SK-N-SH (cell line): Measurements from ENCODE around the gene MYLK. TPM values are rescaled to one million over a fixed set of nuclear protein-coding genes. Genes with fewer than 3 reads are reported as not detected.

ENCODE experiments used
- CTCF ChIA-PET: fragments of 300-600, 350-600 bp; formaldehyde crosslinking; extraction: SDS; loops from one replicate; lab custom pipeline; 2021; lab: Yijun Ruan, JAX
- POLR2A ChIA-PET: fragments of 350-600 bp; sonication (Branson Sonifier 250); formaldehyde crosslinking; extraction: SDS; loops from one replicate; lab custom pipeline; 2020; ENCODE audit warnings: antibody characterized with exemption, inconsistent platforms; lab: Yijun Ruan, JAX
- DNase-seq: peaks from one replicate; pipeline ENCODE4 v3.0.0; 2012
- H2AFZ ChIP-seq: fragments of 200-600 bp; sonication (generic); 2 replicates; pipeline ENCODE4 v1.8.1; 2016; ENCODE audit warnings: antibody characterized with exemption, mild to moderate bottlenecking, low read depth
- H3F3A ChIP-seq: fragments of 200-600 bp; sonication (generic); replicated peaks from 2 replicates; pipeline ENCODE3; 2016; ENCODE audit warnings: antibody characterized with exemption, mild to moderate bottlenecking; ENCODE audit not compliant: insufficient read depth
- H3K27ac ChIP-seq, 2 experiments: fragments of 200-500 bp in 1 of 2; fragments of 200-600 bp in 1 of 2; sonication (Bioruptor generic) in 1 of 2; sonication (generic), shearing (Covaris generic) in 1 of 2; 2 replicates each; pipeline versions ENCODE4 v1.5.1 to v1.6.1; 2014 to 2016; ENCODE audit warnings: low read depth in 2 of 2, inconsistent platforms in 1 of 2, low read length in 1 of 2, mild to moderate bottlenecking in 1 of 2, mixed read lengths in 1 of 2
- H3K27me3 ChIP-seq: fragments of 200-600 bp; sonication (generic), shearing (Covaris generic); 2 replicates; pipeline ENCODE4 v1.6.1; 2016; ENCODE audit warnings: mixed run types; ENCODE audit not compliant: insufficient read depth
- H3K36me3 ChIP-seq, 2 experiments: fragments of 200-500 bp in 1 of 2; fragments of 200-600 bp in 1 of 2; sonication (Bioruptor generic) in 1 of 2; sonication (generic) in 1 of 2; replicated peaks in 1 of 2; 2 replicates each; pipeline versions ENCODE3 to v1.5.1; 2014 to 2016; ENCODE audit warnings: low read length in 1 of 2, mild to moderate bottlenecking in 1 of 2; ENCODE audit not compliant: insufficient read depth in 2 of 2, control insufficient read depth in 1 of 2
- H3K4me1 ChIP-seq, 2 experiments: fragments of 200-500 bp in 1 of 2; fragments of 200-600 bp in 1 of 2; sonication (Bioruptor generic) in 1 of 2; sonication (generic), shearing (Covaris generic) in 1 of 2; 2 replicates each; pipeline versions ENCODE4 v1.5.1 to v1.6.1; 2014 to 2016; ENCODE audit warnings: low read depth in 1 of 2, low read length in 1 of 2, mixed run types in 1 of 2; ENCODE audit not compliant: insufficient read depth in 2 of 2, control insufficient read depth in 1 of 2
- H3K4me2 ChIP-seq: fragments of 200-600 bp; sonication (generic), shearing (Covaris generic); 2 replicates; pipeline ENCODE4 v1.6.1; 2017; ENCODE audit warnings: mixed run types
- H3K4me3 ChIP-seq, 2 experiments: fragments of 200-500 bp in 1 of 2; fragments of 200-600 bp in 1 of 2; sonication (Bioruptor generic) in 1 of 2; sonication (generic), shearing (Covaris generic) in 1 of 2; 2 replicates each; pipeline versions ENCODE4 v1.5.1 to v1.8.1; 2014 to 2016; ENCODE audit warnings: low read depth in 2 of 2, inconsistent platforms in 1 of 2, low read length in 1 of 2, mild to moderate bottlenecking in 1 of 2, mixed read lengths in 1 of 2, moderate library complexity in 1 of 2
- H3K79me2 ChIP-seq: fragments of 200-600 bp; sonication (generic); 2 replicates; pipeline ENCODE4 v1.8.1; 2017; ENCODE audit warnings: mild to moderate bottlenecking; ENCODE audit not compliant: insufficient read depth
- H3K9ac ChIP-seq: fragments of 200-600 bp; sonication (generic); 2 replicates; pipeline ENCODE4 v1.6.1; 2017; ENCODE audit warnings: mixed run types
- H3K9me2 ChIP-seq: fragments of 200-600 bp; sonication (generic); 2 replicates; pipeline ENCODE4 v1.6.1; 2017; ENCODE audit warnings: mixed run types
- H3K9me3 ChIP-seq: fragments of 200-600 bp; sonication (generic); 2 replicates; pipeline ENCODE4 v1.6.1; 2017; ENCODE audit warnings: mixed run types, mild to moderate bottlenecking, moderate library complexity
- H4K20me1 ChIP-seq: fragments of 200-600 bp; sonication (generic); 2 replicates; pipeline ENCODE4 v1.6.1; 2017; ENCODE audit warnings: mild to moderate bottlenecking, mixed run types; ENCODE audit not compliant: insufficient read depth
- ELF1 ChIP-seq: IDR thresholded peaks from 2 replicates; pipeline ENCODE4 v1.4.0; 2012
- FOXJ3 ChIP-seq: sonication (generic); formaldehyde crosslinking; IDR thresholded peaks from 2 replicates; pipeline ENCODE4 v1.5.1; 2020; ENCODE audit warnings: mild to moderate bottlenecking, missing genetic modification reagents
- FOXM1 ChIP-seq: IDR thresholded peaks from 2 replicates; pipeline ENCODE4 v1.4.0; 2012; ENCODE audit warnings: low read depth, mild to moderate bottlenecking
- GABPA ChIP-seq: IDR thresholded peaks from 2 replicates; pipeline ENCODE4 v1.4.0; 2012; ENCODE audit warnings: low read depth, mild to moderate bottlenecking
- GATA2 ChIP-seq: sonication (generic); formaldehyde crosslinking; IDR thresholded peaks from 2 replicates; pipeline ENCODE4 v1.5.0; 2020; ENCODE audit warnings: mild to moderate bottlenecking, missing genetic modification reagents
- JUND ChIP-seq: IDR thresholded peaks from 2 replicates; pipeline ENCODE4 v1.4.0; 2012
- MAX ChIP-seq: IDR thresholded peaks from 2 replicates; pipeline ENCODE4 v1.4.0; 2012; ENCODE audit warnings: low read depth
- MEF2A ChIP-seq: IDR thresholded peaks from 2 replicates; pipeline ENCODE4 v1.4.0; 2012; ENCODE audit warnings: low read depth, borderline replicate concordance
- MXI1 ChIP-seq: IDR thresholded peaks from 2 replicates; pipeline ENCODE4 v1.6.1; 2012; ENCODE audit warnings: mild to moderate bottlenecking, low read depth, low read length, improper control_type of control experiment
- NRF1 ChIP-seq: IDR thresholded peaks from 2 replicates; pipeline ENCODE4 v1.6.1; 2012; ENCODE audit warnings: low read depth, mild to moderate bottlenecking, low read length
- POLR2AphosphoS5 ChIP-seq: IDR thresholded peaks from 2 replicates; pipeline ENCODE4 v1.6.1; 2012; ENCODE audit warnings: low read depth, low read length
- RAD21 ChIP-seq: IDR thresholded peaks from 2 replicates; pipeline ENCODE4 v1.6.1; 2012; ENCODE audit warnings: mild to moderate bottlenecking, low read length
- RXRA ChIP-seq: IDR thresholded peaks from 2 replicates; pipeline ENCODE4 v1.4.0; 2012; ENCODE audit warnings: low read depth, mild to moderate bottlenecking, borderline replicate concordance
- SIN3A ChIP-seq: IDR thresholded peaks from 2 replicates; pipeline ENCODE4 v1.6.1; 2012; ENCODE audit warnings: low read depth, mild to moderate bottlenecking, low read length, moderate library complexity, borderline replicate concordance
- TAF1 ChIP-seq: IDR thresholded peaks from 2 replicates; pipeline ENCODE4 v1.6.1; 2012; ENCODE audit warnings: low read depth, mild to moderate bottlenecking, low read length, moderate library complexity, borderline replicate concordance
- TCF12 ChIP-seq: IDR thresholded peaks from 2 replicates; pipeline ENCODE4 v1.4.0; 2012
- TEAD4 ChIP-seq: IDR thresholded peaks from 2 replicates; pipeline ENCODE4 v1.4.0; 2012; ENCODE audit warnings: mild to moderate bottlenecking, borderline replicate concordance; ENCODE audit not compliant: insufficient read depth
- USF2 ChIP-seq: fragments of 150-350 bp; IDR thresholded peaks from 2 replicates; pipeline ENCODE4 v1.6.1; 2017; ENCODE audit warnings: antibody characterized with exemption, low read length, low read depth, borderline replicate concordance
- YY1 ChIP-seq: IDR thresholded peaks from 2 replicates; pipeline ENCODE4 v1.4.0; 2012; ENCODE audit warnings: low read depth, mild to moderate bottlenecking
- ZBTB33 ChIP-seq: IDR thresholded peaks from 2 replicates; pipeline ENCODE4 v1.4.0; 2012; ENCODE audit warnings: low read depth, borderline replicate concordance
- WGBS: methylation state at CpG from one replicate; pipeline ENCODE4 v1.1.6; 2017; ENCODE audit warnings: low lambda C conversion rate; 5-methylcytosine and 5-hydroxymethylcytosine counted together
- polyA plus RNA-seq, 3 experiments: library from polyadenylated mRNA; depleted of rRNA; stranded (reverse); fragments of >200 nt; gene quantifications; 2 replicates each; pipeline ENCODE4 v1.2.3, GENCODE V29; 2012

The MYLK gene
- polyA plus RNA-seq, 1 of the 3 experiments (the other 2 are of a cell fraction) = 272 TPM

GRCh38 chr3:123657111-123657510 is 227.0 kb downstream of the MYLK start:
- H3K4me1 ChIP-seq = peaks cover 40 to 56% of the 10 kb centered on the region in 2 experiments
- WGBS = 89% methylated on average over 10 of the region's 10 CpGs

More at GRCh38 chr3:123657111-123657510, 227.0 kb downstream of the MYLK start:
- H2AFZ ChIP-seq = no peak overlapping the region
- no peak overlapping the region for H3K9ac ChIP-seq
- H3F3A ChIP-seq = peaks cover 39% of the 10 kb centered on the region
- H3K4me2 ChIP-seq = no peak overlapping the region
- H3K27me3 ChIP-seq = no peaks in the 10 kb centered on the region
- peaks cover 10% of the 10 kb centered on the region; the same call in 1 of the 2 replicates for H3K79me2 ChIP-seq
- no peak for DNase-seq
- H3K36me3 ChIP-seq = peaks cover 52 to 63% of the 10 kb centered on the region in 2 experiments
- H3K27ac ChIP-seq = peak overlapping the region in 1 of 2 experiments; percentile 80; a peak in 1 of 4 replicates
- no peaks in the 10 kb centered on the region for H3K9me2 ChIP-seq
- ChIA-PET CTCF (interaction anchor here (0.9 to 2.1 kb wide), 3 partner anchors 34 to 896 kb away, joined by 3 to 7 read pairs (median 4); no protein-coding TSS in a partner anchor), POLR2A (no interaction called here)
- no peaks in the 10 kb centered on the region for H3K9me3 ChIP-seq
- H4K20me1 ChIP-seq = no peaks in the 10 kb centered on the region
- H3K4me3 ChIP-seq = no peak overlapping the region
- TF ChIP-seq POLR2AphosphoS5 = no peak
- TF ChIP-seq TAF1 = no peak
- no peak for TF ChIP-seq MEF2A
- TF ChIP-seq SIN3A = no peak
- TF ChIP-seq FOXJ3 (CRISPR knock-in tag) = no peak
- TF ChIP-seq NRF1 = no peak
- no peak for TF ChIP-seq TEAD4
- TF ChIP-seq MXI1 = no peak
- no peak for TF ChIP-seq ZBTB33
- TF ChIP-seq RXRA = no peak
- no peak for TF ChIP-seq ELF1
- TF ChIP-seq GABPA = no peak
- no peak for TF ChIP-seq YY1
- TF ChIP-seq JUND = no peak
- no peak for TF ChIP-seq TCF12
- TF ChIP-seq FOXM1 = no peak
- no peak for TF ChIP-seq MAX
- TF ChIP-seq USF2 = no peak
- no peak for TF ChIP-seq RAD21
- no peak for TF ChIP-seq GATA2 (CRISPR knock-in tag)
